Transverse colon (tissue), 4 donors: ENCODE data around the gene NTF4.

Experiments used
- CTCF ChIP-seq, 5 experiments: fragments of 200-600 bp in 3 of 5; fragments of 450-650 bp in 2 of 5; sonication (generic) in 3 of 5; IDR thresholded peaks; 1 replicate in 2 of 5; 2 replicates in 3 of 5; pipeline ENCODE4 v1.5.1; 2016 to 2017; ENCODE audit warnings: antibody characterized with exemption in 5 of 5, inconsistent platforms in 3 of 5, mild to moderate bottlenecking in 2 of 5, moderate library complexity in 1 of 5
- EP300 ChIP-seq: sonication (generic); formaldehyde crosslinking; IDR thresholded peaks from one replicate; pipeline ENCODE4 v1.6.1; 2017; ENCODE audit warnings: antibody characterized with exemption, low read depth
- POLR2A ChIP-seq: fragments of 450-650 bp; IDR thresholded peaks from one replicate; pipeline ENCODE4 v1.6.1; 2016; ENCODE audit warnings: antibody characterized with exemption, mild to moderate bottlenecking, moderate library complexity
- POLR2AphosphoS5 ChIP-seq, 3 donors: sonication (generic); formaldehyde crosslinking; IDR thresholded peaks; one replicate each; pipeline ENCODE4 v1.6.1; 2016; ENCODE audit warnings: antibody characterized with exemption in 3 of 3

- no peak for TF ChIP-seq EP300
- no peak for TF ChIP-seq CTCF (IDR thresholded peaks at IDR 0.05)
- no peak for TF ChIP-seq POLR2A
- no peak for TF ChIP-seq POLR2AphosphoS5 (IDR thresholded peaks at IDR 0.05)
Measured at GRCh38 chr19:49067554-49067953, 2.9 kb upstream of the NTF4 start.
